ENCODE results near the gene SPRR3. TPM values are rescaled to one million over a fixed set of nuclear protein-coding genes. Genes with fewer than 3 reads are reported as not detected.

Gene SPRR3
- total RNA-seq, 2 donors from 2014 or later = not detected

GRCh38 chr1:152959801-152960451 lies 41.6 kb upstream of the SPRR3 start:
- TF ChIP-seq CTCF (IDR thresholded peaks at IDR 0.05) = no peak
- H3K36me3 ChIP-seq = no peaks in the 10 kb centered on the region
- DNase-seq = no peak
- H3K4me1 ChIP-seq = no peaks in the 10 kb centered on the region
- no peaks in the 10 kb centered on the region for H3K27me3 ChIP-seq
- H3K9ac ChIP-seq (ENCODE audit: low read depth in 2 of 2, low read length in 2 of 2) = no peak overlapping the region
- H3K4me3 ChIP-seq = no peak overlapping the region
- no peak overlapping the region for H3K27ac ChIP-seq
- no peaks in the 10 kb centered on the region for H3K9me3 ChIP-seq
- intact Hi-C loops (cut with DNase I) = no loop called here

GRCh38 chr1:152960452-152961044 lies 41.0 kb upstream of the SPRR3 start:
- no peak for TF ChIP-seq CTCF (IDR thresholded peaks at IDR 0.05)
- H3K9ac ChIP-seq (ENCODE audit: low read depth in 2 of 2, low read length in 2 of 2) = no peak overlapping the region
- no peaks in the 10 kb centered on the region for H3K27me3 ChIP-seq
- H3K27ac ChIP-seq = no peak overlapping the region
- no peaks in the 10 kb centered on the region for H3K9me3 ChIP-seq
- H3K4me3 ChIP-seq = no peak overlapping the region
- no peak for DNase-seq
- intact Hi-C loops (cut with DNase I) = no loop called here
- H3K4me1 ChIP-seq = no peaks in the 10 kb centered on the region
- no peaks in the 10 kb centered on the region for H3K36me3 ChIP-seq

- Histone ChIP-seq H3K4me3 (no peak overlapping the region), H3K4me1 (no peaks in the 10 kb centered on the region), H3K9me3 (no peaks in the 10 kb centered on the region), H3K27ac (no peak overlapping the region), H3K27me3 (no peaks in the 10 kb centered on the region), H3K9ac (ENCODE audit: low read depth in 2 of 2, low read length in 2 of 2) (no peak overlapping the region), H3K36me3 (no peaks in the 10 kb centered on the region)
- TF ChIP-seq CTCF (IDR thresholded peaks at IDR 0.05) = no peak
- DNase-seq = no peak
- intact Hi-C loops (cut with DNase I) = no loop called here
Observed at GRCh38 chr1:152961226-152961891, 40.2 kb upstream of the SPRR3 start.

GRCh38 chr1:152962876-152963415 lies 38.6 kb upstream of the SPRR3 start:
- DNase-seq = no peak
- H3K9ac ChIP-seq (ENCODE audit: low read depth in 2 of 2, low read length in 2 of 2) = no peak overlapping the region
- intact Hi-C loops (cut with DNase I) = no loop called here

More at GRCh38 chr1:152962876-152963415, 38.6 kb upstream of the SPRR3 start:
- H3K4me1 ChIP-seq = no peaks in the 10 kb centered on the region
- TF ChIP-seq CTCF (IDR thresholded peaks at IDR 0.05) = no peak
- no peak overlapping the region for H3K27ac ChIP-seq
- H3K9me3 ChIP-seq = no peaks in the 10 kb centered on the region
- no peaks in the 10 kb centered on the region for H3K36me3 ChIP-seq
- H3K4me3 ChIP-seq = no peak overlapping the region
- no peaks in the 10 kb centered on the region for H3K27me3 ChIP-seq

Measured in colonic mucosa (tissue), 4 donors.